ENCODE data around the gene ZNF524.
A peak's percentile ranks its signal among the peaks of the same experiment; 100 is the strongest.

The ZNF524 gene

DNA sequence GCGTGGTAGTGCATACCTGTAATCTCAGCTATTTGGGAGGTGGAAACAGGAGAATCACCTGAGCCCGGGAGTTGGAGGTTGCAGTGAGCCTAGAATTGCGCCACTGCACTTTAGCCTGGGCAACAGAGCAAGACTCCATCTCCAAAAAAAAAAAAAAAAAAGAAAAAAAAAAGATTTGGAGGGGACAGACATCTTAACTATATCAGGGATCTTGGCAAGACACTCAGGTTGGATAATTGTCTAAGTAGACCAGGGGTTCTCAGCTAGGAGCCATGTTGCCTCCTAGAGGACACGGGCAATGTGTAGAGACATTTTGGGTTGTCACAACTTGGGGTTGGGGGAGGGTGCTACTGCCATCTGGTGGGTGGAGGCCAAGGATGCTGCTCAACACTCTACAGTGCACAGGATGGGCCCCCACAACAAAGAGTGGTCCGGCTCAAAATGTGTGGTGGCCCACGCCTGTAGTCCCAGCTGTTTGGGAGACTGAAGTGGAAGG is 38.8 kb downstream of the ZNF524 start:
- no peak for TF ChIP-seq FOXP2 (optimal IDR thresholded peaks at IDR 0.05; ENCODE audit: borderline replicate concordance, extremely low read depth, extremely low read length, insufficient read depth)
- no peak for TF ChIP-seq SIN3A (IDR thresholded peaks at IDR 0.05; ENCODE audit: borderline replicate concordance, insufficient read depth, low read length)
- TF ChIP-seq, protein P1, sequence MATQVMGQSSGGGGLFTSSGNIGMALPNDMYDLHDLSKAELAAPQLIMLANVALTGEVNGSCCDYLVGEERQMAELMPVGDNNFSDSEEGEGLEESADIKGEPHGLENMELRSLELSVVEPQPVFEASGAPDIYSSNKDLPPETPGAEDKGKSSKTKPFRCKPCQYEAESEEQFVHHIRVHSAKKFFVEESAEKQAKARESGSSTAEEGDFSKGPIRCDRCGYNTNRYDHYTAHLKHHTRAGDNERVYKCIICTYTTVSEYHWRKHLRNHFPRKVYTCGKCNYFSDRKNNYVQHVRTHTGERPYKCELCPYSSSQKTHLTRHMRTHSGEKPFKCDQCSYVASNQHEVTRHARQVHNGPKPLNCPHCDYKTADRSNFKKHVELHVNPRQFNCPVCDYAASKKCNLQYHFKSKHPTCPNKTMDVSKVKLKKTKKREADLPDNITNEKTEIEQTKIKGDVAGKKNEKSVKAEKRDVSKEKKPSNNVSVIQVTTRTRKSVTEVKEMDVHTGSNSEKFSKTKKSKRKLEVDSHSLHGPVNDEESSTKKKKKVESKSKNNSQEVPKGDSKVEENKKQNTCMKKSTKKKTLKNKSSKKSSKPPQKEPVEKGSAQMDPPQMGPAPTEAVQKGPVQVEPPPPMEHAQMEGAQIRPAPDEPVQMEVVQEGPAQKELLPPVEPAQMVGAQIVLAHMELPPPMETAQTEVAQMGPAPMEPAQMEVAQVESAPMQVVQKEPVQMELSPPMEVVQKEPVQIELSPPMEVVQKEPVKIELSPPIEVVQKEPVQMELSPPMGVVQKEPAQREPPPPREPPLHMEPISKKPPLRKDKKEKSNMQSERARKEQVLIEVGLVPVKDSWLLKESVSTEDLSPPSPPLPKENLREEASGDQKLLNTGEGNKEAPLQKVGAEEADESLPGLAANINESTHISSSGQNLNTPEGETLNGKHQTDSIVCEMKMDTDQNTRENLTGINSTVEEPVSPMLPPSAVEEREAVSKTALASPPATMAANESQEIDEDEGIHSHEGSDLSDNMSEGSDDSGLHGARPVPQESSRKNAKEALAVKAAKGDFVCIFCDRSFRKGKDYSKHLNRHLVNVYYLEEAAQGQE (IDR thresholded peaks at IDR 0.05; ENCODE audit: insufficient read depth in 1 of 2, low read depth in 2 of 2, low read length in 2 of 2): no peak
- TF ChIP-seq TAF1 (IDR thresholded peaks at IDR 0.05; ENCODE audit: borderline replicate concordance, insufficient read depth, low read length): no peak
- TF ChIP-seq POLR2AphosphoS5 (IDR thresholded peaks at IDR 0.05; ENCODE audit: low read depth, low read length): no peak

DNA sequence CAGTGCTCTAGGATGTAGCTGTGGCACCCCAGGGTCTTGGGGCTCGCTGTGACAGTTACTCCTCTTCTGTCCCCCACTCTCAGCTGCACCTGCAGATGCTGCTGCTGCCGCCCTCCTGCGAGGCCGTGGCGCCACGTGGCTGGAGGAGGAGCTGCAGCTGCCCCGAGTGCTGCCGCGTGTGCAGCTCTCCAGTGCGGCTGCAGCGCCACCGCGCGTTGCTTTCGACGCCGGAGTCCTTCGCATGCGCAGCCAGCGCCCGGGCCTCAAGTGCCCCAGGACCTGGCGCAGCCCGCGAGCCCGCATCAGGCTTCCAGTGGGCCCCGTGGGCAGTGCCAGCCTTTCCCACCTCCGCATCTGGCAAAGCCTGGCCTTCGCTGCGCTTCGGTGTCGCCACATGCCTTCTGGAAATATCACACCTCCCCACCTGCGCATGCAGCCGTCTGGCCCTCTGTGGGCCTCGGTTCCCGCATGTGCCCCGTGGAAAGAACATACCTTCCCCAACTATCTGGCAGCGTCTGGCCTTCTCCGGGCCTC is 40.0 kb downstream of the ZNF524 start:
- TF ChIP-seq FOXP2 (optimal IDR thresholded peaks at IDR 0.05; ENCODE audit: borderline replicate concordance, extremely low read depth, extremely low read length, insufficient read depth): peak; percentile 9
- TF ChIP-seq POLR2AphosphoS5 (IDR thresholded peaks at IDR 0.05; ENCODE audit: low read depth, low read length): no peak

DNA sequence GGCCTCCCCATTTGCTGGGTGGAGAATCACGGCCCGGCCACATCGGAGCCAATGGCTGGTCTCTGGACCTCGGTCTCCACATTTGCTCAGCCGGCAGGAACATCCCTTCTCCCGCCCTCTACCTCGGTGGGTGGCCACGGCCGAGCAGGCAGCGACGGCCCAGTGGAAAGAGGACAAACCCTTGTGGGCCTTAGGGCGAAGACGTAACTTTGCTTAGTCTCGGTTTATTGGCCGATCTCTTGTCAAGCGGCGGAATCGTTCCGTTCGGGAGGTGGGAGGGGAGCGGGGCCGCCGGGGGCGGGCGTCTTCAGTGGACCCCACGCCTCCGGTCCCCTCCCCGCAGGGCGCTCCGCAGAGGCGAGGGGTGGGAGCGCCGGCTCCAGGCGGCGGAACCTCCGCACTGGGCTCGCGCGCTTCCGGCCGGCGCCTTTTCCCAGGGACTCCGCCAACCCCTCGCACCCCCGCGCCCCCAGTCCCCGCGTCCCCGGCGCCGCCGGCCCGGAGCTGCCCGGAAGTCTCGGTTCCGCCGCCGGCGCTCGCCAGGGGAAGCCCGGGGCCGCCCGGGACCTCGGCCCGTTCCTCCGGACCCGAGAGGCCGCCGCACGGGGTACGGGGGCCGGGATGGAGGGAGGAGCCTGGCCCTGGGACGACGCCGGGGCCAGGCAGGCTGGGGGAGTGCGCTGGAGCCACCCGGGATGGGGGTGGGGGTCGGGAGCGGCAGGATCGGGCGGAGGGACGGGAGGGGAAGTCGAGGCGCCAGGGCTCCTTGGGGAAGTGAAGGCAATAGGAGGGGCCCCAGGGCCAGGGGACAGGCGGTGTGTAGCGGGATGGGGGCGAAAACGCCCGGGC is 40.7 kb downstream of the ZNF524 start, which contains the start of gene ZNF580:
Gene ZNF580 (plus strand): TSS at position 426 of the 849 bp plus-strand sequence. CDS start 1,507 bp downstream, outside the sequence.
- TF ChIP-seq POLR2AphosphoS5 (IDR thresholded peaks at IDR 0.05; ENCODE audit: low read depth, low read length) (no peak), TAF1 (IDR thresholded peaks at IDR 0.05; ENCODE audit: borderline replicate concordance, insufficient read depth, low read length) (0 out of 2 replicates have a peak, but pooled peaks have one; percentile 51), SIN3A (IDR thresholded peaks at IDR 0.05; ENCODE audit: borderline replicate concordance, insufficient read depth, low read length) (no peak), FOXP2 (optimal IDR thresholded peaks at IDR 0.05; ENCODE audit: borderline replicate concordance, extremely low read depth, extremely low read length, insufficient read depth) (peak; percentile 26)
- TF ChIP-seq, protein P1 (IDR thresholded peaks at IDR 0.05; ENCODE audit: insufficient read depth in 1 of 2, low read depth in 2 of 2, low read length in 2 of 2): no peak

DNA sequence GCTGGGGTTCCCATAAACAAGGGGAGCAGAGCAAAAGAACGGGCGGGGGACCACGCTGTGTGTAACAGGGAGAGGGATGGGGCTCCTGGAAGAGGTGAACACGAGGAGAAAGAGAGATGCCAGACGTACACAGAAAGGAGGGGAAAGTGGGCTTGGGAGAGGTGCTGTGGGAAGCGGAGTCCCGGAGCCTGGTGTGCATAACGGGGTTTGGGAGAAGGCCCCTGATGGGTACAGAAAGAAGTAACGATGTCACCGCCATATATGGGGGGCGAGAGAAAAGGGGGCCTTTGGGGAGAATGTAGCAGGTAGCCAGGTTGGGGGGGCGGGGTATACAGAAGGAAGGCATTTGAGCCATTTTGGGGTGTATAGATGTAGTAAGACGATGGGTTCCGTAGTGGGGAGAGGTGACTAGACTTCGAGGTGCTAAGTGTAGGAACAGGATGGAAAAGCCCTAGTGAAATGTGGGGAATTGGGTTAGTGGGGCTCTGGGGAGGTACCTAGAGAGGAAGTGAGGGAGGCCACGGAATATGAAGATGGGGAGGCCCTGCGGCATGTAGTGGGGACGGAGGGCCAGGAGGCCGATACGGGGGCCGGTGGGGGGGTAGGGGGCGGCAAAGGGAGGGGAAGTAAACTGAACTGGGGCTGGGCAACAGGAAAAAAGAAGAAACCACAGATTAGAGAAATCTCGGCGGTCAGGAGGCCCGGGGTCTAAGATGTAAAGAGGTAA is 41.5 kb downstream of the ZNF524 start:
- TF ChIP-seq SIN3A (IDR thresholded peaks at IDR 0.05; ENCODE audit: borderline replicate concordance, insufficient read depth, low read length): no peak
- no peak for TF ChIP-seq POLR2AphosphoS5 (IDR thresholded peaks at IDR 0.05; ENCODE audit: low read depth, low read length)
- TF ChIP-seq, protein P1 (IDR thresholded peaks at IDR 0.05; ENCODE audit: insufficient read depth in 1 of 2, low read depth in 2 of 2, low read length in 2 of 2): no peak
- TF ChIP-seq TAF1 (IDR thresholded peaks at IDR 0.05; ENCODE audit: borderline replicate concordance, insufficient read depth, low read length): no peak
- no peak for TF ChIP-seq FOXP2 (optimal IDR thresholded peaks at IDR 0.05; ENCODE audit: borderline replicate concordance, extremely low read depth, extremely low read length, insufficient read depth)
